HepG2 (cell line): Measurements from ENCODE around the gene GOLPH3.

ENCODE experiments used
- E2F1 ChIP-seq: sonication (generic); formaldehyde crosslinking; IDR thresholded peaks from 2 replicates; pipeline ENCODE4 v1.5.0; 2020; ENCODE audit warnings: missing genetic modification reagents
- TAF1 ChIP-seq: sonication (generic); formaldehyde crosslinking; IDR thresholded peaks from 2 replicates; pipeline ENCODE4 v1.4.0; 2020; ENCODE audit warnings: missing genetic modification reagents
- TF ChIP-seq, protein P1 (sequence below): sonication (generic); formaldehyde crosslinking; IDR thresholded peaks from 2 replicates; pipeline ENCODE4 v1.5.0; 2020; ENCODE audit warnings: mild to moderate bottlenecking, missing genetic modification reagents, moderate library complexity

DNA sequence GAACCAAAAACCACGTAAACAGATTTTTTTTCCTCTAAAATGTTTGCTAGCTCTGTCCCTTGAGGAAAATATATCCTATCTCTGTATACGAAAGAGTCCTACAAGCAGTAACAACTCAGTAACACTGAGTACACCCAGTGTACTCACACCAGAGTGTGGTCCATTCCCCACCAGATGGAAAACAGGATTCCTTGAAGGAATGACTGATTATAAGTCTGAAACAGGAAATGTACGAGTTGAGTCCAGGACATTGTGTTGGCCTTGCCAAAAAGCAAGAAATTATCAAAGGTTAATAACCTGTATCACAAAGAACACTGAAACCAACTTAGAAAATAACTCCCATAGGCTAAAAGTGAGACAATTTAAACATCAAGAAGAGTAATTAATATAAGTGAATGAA lies 20.4 kb downstream of the GOLPH3 start:
- TF ChIP-seq TAF1 (no peak), E2F1 (no peak)
- TF ChIP-seq, protein P1, sequence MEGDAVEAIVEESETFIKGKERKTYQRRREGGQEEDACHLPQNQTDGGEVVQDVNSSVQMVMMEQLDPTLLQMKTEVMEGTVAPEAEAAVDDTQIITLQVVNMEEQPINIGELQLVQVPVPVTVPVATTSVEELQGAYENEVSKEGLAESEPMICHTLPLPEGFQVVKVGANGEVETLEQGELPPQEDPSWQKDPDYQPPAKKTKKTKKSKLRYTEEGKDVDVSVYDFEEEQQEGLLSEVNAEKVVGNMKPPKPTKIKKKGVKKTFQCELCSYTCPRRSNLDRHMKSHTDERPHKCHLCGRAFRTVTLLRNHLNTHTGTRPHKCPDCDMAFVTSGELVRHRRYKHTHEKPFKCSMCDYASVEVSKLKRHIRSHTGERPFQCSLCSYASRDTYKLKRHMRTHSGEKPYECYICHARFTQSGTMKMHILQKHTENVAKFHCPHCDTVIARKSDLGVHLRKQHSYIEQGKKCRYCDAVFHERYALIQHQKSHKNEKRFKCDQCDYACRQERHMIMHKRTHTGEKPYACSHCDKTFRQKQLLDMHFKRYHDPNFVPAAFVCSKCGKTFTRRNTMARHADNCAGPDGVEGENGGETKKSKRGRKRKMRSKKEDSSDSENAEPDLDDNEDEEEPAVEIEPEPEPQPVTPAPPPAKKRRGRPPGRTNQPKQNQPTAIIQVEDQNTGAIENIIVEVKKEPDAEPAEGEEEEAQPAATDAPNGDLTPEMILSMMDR, result no peak
